Measurements from ENCODE around the gene KCTD2. TPM values are rescaled to one million over a fixed set of nuclear protein-coding genes. Genes with fewer than 3 reads are reported as not detected.

Gene KCTD2
- total and polyA plus RNA-seq, 2 of the 13 experiments (the other 11 are each of a cell fraction or from before 2014, with no cell fraction given) = 28.3 to 32.6 TPM

GRCh38 chr17:75033346-75034235 is 13.4 kb upstream of the KCTD2 start (continued):
- TF ChIP-seq ZBTB26 (CRISPR knock-in tag; IDR thresholded peaks at IDR 0.05; ENCODE audit: borderline replicate concordance) (peak; percentile 80; the same call in 1 of the 2 replicates), RAD51 (IDR thresholded peaks at IDR 0.05; ENCODE audit: borderline replicate concordance) (peak; percentile 38; the same call in 1 of the 2 replicates), PHF5A (CRISPR knock-in tag; IDR thresholded peaks at IDR 0.05; ENCODE audit: low read depth, unreplicated experiment) (peak; percentile 93), ARID2 (CRISPR knock-in tag; IDR thresholded peaks at IDR 0.05; ENCODE audit: borderline replicate concordance) (peak; percentile 80; the same call in 1 of the 2 replicates), FOXP1 (IDR thresholded peaks at IDR 0.05) (no peak), FOXP1 (CRISPR knock-in tag; IDR thresholded peaks at IDR 0.05) (0 out of 2 replicates have a peak, but pooled peaks have one; percentile 20), HES4 (CRISPR knock-in tag; IDR thresholded peaks at IDR 0.05; ENCODE audit: borderline replicate concordance) (no peak; the same call in 1 of the 2 replicates), CCDC6 (CRISPR knock-in tag; IDR thresholded peaks at IDR 0.05) (peak; percentile 73; the same call in 1 of the 2 replicates), ATF6 (CRISPR knock-in tag; conservative IDR thresholded peaks at IDR 0.05) (peak; percentile 98), PRDM4 (CRISPR knock-in tag; IDR thresholded peaks at IDR 0.05; ENCODE audit: borderline replicate concordance) (no peak), ZNF570 (CRISPR knock-in tag; IDR thresholded peaks at IDR 0.05; ENCODE audit: borderline replicate concordance) (no peak), ZFP91 (CRISPR knock-in tag; IDR thresholded peaks at IDR 0.05; ENCODE audit: borderline replicate concordance) (peak; percentile 41), SMYD3 (CRISPR knock-in tag; IDR thresholded peaks at IDR 0.05) (peak; percentile 21; the same call in 1 of the 2 replicates), PHF20 (CRISPR knock-in tag; IDR thresholded peaks at IDR 0.05) (peak; percentile 13; the same call in 1 of the 2 replicates), RFXANK (CRISPR knock-in tag; IDR thresholded peaks at IDR 0.05) (peak; percentile 27), TCF7 (IDR thresholded peaks at IDR 0.05; ENCODE audit: low read depth) (no peak), RBM39 (IDR thresholded peaks at IDR 0.05; ENCODE audit: low read depth, low read length, poor library complexity, severe bottlenecking) (no peak), NR3C1 (CRISPR knock-in tag; IDR thresholded peaks at IDR 0.05) (no peak), ZNF441 (CRISPR knock-in tag; IDR thresholded peaks at IDR 0.05; ENCODE audit: borderline replicate concordance) (peak; percentile 72; the same call in 1 of the 2 replicates), ZC3H4 (CRISPR knock-in tag; IDR thresholded peaks at IDR 0.05; ENCODE audit: borderline replicate concordance) (no peak), LBX2 (CRISPR knock-in tag; IDR thresholded peaks at IDR 0.05; ENCODE audit: borderline replicate concordance) (peak; percentile 63; the same call in 1 of the 2 replicates)

Data from HepG2 (cell line).